Kidney epithelial cell (primary cell): Measurements from ENCODE around the gene METTL1. TPM values are rescaled to one million over a fixed set of nuclear protein-coding genes. Genes with fewer than 3 reads are reported as not detected.

Experiments
- DNase-seq: peaks from one replicate; pipeline ENCODE4 v3.0.0-alpha.2; 2010; ENCODE audit warnings: low read depth
- H3K27me3 ChIP-seq: 2 replicates; pipeline ENCODE4 v1.6.0; 2011; ENCODE audit warnings: low read length; ENCODE audit not compliant: control insufficient read depth, insufficient read depth
- H3K36me3 ChIP-seq: 2 replicates; pipeline ENCODE4 v1.5.1; 2011; ENCODE audit warnings: low read length; ENCODE audit not compliant: control insufficient read depth, insufficient read depth
- H3K4me3 ChIP-seq: 2 replicates; pipeline ENCODE4 v1.5.1; 2011; ENCODE audit warnings: low read depth, mild to moderate bottlenecking, control low read depth, low read length
- total RNA-seq: library from RNA; depleted of rRNA; stranded (reverse); fragments of >200 nt; gene quantifications from 2 replicates; pipeline ENCODE4 v1.2.3, GENCODE V29; 2015
- TF ChIP-seq, protein P1 (sequence below): IDR thresholded peaks from 2 replicates; pipeline ENCODE4 v1.5.1; 2011; ENCODE audit warnings: mild to moderate bottlenecking, moderate library complexity, low read length, control low read depth, inconsistent platforms; ENCODE audit not compliant: insufficient read depth, poor library complexity, severe bottlenecking

METTL1 gene
- total RNA-seq, 1 donor from 2014 or later, result 20.3 TPM

DNA sequence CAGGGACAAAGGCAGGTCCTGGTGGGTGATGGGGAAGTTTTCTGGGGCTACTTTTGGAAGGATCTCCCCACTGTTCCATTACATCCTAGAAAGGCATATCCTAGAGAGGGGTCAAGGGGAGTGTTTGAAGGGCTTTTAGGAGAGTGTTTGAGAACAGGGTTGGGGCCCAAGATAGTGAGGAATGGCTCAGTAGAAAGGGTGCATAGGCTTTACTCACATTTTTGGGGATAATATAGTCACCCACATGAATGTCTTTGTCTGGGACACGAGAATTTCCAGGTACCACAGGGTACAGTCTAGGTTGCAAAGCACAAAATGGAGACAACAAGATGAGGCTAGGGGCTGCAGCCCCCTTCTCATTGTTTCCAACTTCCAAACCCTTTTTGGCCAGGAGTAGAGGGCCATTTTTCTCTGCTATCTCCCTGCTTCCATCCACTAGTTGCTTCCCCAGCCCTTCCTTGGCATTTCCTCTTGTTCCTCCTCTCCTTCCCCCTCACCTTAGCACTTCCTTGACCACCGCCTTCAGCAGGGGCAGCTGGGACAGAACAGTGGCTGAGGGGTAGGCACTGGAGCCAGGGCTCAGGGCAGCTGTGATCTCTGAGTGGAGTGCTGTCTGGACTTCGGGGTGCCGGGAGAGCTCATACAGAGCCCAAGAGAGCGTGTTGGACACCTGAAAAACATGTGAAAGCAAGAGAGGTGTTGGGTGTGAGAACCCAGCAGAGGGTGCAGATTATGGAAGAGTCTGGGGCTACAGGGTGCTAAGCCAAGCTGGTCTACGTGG is 7.8 kb downstream of the METTL1 start:
- TF ChIP-seq, protein P1, sequence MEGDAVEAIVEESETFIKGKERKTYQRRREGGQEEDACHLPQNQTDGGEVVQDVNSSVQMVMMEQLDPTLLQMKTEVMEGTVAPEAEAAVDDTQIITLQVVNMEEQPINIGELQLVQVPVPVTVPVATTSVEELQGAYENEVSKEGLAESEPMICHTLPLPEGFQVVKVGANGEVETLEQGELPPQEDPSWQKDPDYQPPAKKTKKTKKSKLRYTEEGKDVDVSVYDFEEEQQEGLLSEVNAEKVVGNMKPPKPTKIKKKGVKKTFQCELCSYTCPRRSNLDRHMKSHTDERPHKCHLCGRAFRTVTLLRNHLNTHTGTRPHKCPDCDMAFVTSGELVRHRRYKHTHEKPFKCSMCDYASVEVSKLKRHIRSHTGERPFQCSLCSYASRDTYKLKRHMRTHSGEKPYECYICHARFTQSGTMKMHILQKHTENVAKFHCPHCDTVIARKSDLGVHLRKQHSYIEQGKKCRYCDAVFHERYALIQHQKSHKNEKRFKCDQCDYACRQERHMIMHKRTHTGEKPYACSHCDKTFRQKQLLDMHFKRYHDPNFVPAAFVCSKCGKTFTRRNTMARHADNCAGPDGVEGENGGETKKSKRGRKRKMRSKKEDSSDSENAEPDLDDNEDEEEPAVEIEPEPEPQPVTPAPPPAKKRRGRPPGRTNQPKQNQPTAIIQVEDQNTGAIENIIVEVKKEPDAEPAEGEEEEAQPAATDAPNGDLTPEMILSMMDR, result no peak
- DNase-seq, result no peak
- no peaks in the 10 kb centered on the region for H3K36me3 ChIP-seq
- H3K4me3 ChIP-seq, result no peak overlapping the region
- H3K27me3 ChIP-seq, result peaks cover 29% of the 10 kb centered on the region

DNA sequence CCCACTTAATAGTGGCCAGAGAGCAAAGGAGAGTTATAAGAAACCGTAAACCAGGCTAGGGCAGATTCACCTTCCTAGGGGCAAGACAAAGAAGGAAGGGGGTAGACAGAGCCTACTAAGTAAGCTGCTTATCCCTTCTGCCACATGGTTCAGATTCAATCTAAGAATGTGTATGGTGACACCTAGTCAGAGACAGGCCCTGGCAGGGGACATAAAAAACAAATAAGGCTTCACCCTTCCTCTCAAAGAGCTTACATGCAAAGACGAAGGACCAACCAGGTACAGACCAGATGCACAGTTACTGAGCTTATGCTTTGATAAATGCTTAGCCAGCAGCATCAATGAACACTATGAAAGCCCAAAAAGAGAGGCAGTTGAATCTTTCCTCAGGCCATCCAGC is 9.4 kb downstream of the METTL1 start:
- Histone ChIP-seq H3K4me3 (no peak overlapping the region), H3K36me3 (peaks cover 3% of the 10 kb centered on the region), H3K27me3 (peaks cover 29% of the 10 kb centered on the region)
- no peak for DNase-seq
- TF ChIP-seq, protein P1, result no peak

- Histone ChIP-seq H3K4me3 (no peak overlapping the region), H3K36me3 (peaks cover 3% of the 10 kb centered on the region), H3K27me3 (peaks cover 29% of the 10 kb centered on the region)
- TF ChIP-seq, protein P1, result no peak
- no peak for DNase-seq
Observed at GRCh38 chr12:57761391-57761998, 10.4 kb downstream of the METTL1 start.

DNA sequence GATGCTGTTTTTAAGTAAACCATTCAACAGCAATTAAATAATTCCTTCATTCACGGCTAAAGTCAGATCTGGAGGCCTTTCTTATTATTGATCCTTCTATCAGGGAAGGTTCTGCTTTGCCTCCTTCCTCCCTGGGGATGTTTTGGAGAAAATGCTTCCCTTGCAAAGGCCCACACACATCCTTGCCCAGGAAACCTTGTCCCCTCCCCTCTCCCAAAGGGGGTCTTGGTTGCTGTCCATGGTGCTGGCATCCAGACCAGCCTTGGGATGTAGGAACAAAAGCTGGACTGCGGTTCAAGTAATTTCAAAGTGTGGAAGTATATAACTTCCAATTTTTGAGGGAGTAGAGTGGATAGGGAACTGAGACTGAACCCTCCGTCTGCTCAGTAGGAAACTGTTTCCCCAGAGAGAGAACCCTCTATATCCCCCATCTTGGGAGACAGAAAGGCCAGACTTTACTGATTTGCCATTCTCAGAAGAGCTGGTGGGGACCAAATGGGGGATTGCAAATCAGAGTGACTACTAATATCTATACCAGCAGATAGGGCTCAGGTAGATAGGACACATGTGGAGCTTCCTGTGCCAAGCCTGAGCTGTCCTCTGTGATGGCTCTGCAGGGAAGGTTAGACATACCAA is 11.4 kb downstream of the METTL1 start:
- H3K4me3 ChIP-seq, result no peak overlapping the region
- H3K36me3 ChIP-seq, result peaks cover 3% of the 10 kb centered on the region
- peaks cover 20% of the 10 kb centered on the region for H3K27me3 ChIP-seq
- DNase-seq, result no peak
- TF ChIP-seq, protein P1, result no peak

GRCh38 chr12:57759360-57759980 is 12.4 kb downstream of the METTL1 start:
- no peak for DNase-seq
- Histone ChIP-seq H3K36me3 (peaks cover 3% of the 10 kb centered on the region), H3K4me3 (no peak overlapping the region), H3K27me3 (peaks cover 10% of the 10 kb centered on the region)
- TF ChIP-seq, protein P1, result peak; percentile 55
